Stimulated activated CD4-positive, alpha-beta T cell treated with anti-CD3 and anti-CD28 coated beads, Interleukin-15, amount 100 ng/mL, for 24 hours (primary cell): ENCODE results near the gene TBL1XR1.

Source experiments
- DNase-seq: peaks from one replicate; pipeline ENCODE4 v3.0.0-alpha.2; 2020

Gene TBL1XR1

DNA sequence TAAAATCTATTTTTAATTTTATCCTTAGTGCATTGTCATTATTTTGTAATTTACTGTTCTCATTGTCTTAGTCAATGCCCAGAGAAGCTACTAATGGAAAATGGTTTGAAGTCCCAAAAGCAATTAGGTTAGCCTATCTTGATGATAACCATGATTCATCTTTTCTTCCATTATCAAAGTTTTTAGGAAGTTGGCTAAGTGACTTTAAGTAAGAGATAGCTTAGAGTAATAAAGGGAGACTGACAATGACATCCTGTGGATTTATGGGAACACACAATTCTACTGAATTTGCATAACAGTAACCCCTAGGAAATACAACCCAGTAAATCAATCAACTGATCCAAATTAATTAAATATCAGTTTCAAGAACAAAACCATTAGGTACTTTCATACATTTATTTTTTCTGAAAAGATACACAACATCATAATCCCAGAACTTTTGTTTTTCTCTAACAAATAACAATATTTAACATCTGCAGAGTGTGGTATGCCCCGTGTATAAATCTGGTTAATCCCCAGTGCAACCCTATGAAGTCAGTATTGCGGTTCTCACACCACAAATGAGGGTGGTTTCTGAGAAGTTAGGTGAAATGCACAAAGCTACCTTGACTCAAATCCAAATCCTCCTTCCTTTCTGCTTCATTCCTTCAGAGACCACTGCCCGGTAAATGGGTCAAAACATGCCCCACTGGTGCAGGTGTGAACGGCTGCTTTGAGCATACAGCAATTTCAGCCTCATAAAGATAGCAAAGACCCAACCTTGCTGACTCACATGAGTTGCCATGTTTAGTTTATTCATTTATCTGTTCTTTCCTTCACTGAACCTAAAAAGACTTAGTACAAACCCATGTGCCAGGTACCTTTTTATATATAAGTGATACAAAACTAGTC lies 202.1 kb downstream of the TBL1XR1 start:
- DNase-seq, result no peak

DNA sequence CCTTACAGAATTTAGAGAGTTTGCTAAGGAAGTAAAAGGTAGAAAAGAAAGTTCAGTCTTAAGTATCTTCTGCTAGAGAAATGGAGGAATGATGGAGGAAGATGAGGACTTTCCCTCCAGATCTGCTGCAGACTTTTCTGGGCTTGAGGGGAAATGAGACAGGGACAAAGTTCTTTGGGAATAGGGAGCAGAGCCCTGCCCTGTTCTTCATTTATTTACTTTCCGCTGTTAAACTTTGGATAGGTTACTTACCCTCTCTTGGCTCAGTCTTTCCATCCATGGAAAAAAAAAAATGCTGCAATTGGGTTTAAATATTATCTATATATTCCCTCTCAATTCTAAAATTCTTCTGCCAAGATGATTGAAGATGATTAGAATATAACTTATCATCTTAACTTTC lies 202.9 kb downstream of the TBL1XR1 start:
- no peak for DNase-seq

DNA sequence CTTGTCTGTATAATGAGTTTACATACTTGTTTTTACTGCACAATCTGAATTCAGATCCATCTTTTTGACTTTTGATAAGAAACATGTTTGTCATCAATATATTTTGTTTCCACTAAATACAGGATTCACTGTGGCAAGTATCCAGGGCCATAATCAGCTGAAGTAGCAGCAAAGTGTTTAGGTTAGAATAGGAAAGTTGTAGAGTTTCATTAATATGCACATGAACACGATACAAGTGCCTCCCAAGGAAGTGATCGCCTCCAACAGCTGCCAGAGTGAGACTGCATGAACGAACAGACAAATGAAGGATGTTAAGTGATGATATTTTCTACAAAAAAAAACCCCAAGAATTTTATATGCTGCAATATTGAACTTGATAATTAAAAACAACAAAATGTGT lies 204.3 kb downstream of the TBL1XR1 start:
- no peak for DNase-seq

DNA sequence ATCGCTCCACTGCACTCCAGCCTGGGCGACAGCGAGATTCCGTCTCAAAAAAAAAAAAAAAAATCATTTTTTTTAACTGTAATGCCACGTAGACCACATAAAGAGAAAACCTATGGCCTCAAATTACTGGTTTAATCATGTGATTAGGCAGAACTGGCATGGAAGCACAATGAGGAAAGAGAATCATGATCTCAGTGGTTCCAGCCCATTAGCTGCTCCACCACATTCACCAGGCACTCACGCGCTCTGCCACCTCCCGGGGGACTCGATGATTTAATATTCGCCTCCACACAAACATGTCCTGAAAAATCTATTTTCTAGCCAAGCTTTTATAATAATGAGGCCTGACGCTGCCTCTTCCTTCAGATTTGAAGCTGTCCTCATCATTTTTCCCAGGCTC lies 204.7 kb downstream of the TBL1XR1 start:
- DNase-seq, result no peak

- DNase-seq, result no peak
These were observed 208.5 kb downstream of the TBL1XR1 start for GRCh38 chr3:176988795-176989194.

DNA sequence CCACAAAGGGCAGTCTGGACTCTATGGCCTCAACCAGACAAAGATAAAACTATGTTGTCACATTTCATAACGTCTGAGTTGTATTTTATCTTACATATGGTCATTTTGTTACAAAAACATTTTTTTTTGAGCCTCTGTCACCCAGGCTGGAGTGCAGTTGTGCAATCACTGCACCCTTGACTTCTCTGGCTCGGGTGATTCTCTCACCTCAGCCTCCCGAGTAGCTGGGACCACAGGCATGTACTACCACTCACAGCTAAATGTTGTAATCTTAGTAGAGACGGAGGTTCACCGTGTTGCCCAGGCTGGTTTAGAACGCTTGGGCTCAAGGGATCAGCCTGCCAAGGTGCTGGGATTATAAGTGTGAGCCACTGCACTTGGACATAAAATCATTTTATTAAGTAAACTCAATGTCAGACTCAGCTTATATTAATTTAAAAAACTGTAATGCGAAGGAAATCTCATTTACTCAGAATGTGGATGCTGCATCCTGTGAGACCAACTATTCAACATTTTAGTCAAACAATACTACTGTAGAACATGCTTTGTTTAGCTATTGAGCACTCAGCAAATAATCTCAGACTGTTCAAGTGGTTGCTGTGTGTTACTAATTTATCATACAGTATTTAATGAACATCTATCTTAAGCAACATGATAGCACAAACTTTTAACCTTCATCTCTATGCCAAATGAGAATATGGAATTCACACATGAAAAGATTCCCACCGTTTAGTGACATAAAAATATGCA lies 209.2 kb downstream of the TBL1XR1 start:
- DNase-seq, result no peak

- no peak for DNase-seq
These were observed 218.8 kb downstream of the TBL1XR1 start for GRCh38 chr3:176978441-176978840.

- DNase-seq, result no peak
These were observed 220.0 kb downstream of the TBL1XR1 start for GRCh38 chr3:176977331-176977730.

- no peak for DNase-seq
These were observed 220.7 kb downstream of the TBL1XR1 start for GRCh38 chr3:176976586-176976985.

GRCh38 chr3:176974279-176974678 lies 223.0 kb downstream of the TBL1XR1 start:
- DNase-seq, result no peak

DNA sequence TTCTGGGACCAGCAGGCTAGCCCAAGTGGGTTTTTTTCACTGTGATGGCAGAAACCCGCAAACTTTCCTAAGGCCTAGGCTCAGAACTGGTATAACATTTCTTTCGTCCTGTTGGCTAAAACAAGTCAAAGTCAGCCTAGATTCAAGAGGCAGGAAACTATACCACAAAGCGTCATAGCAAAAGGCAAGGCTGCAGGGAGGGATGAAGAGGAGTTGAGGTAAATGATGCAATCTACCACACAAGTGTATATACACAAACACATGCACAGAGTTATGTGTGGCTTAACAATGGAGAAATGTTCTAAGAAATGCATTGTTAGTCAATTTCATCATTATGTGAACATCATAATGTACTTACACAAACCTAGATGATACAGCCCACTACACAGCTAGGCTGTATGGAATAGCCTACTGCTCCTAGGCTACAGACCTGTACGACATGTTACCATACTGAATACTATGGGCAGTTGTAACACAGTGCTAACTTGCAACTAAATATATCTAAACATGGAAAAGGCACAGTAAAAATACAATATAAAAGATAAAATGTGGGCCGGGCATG lies 225.6 kb downstream of the TBL1XR1 start:
- no peak for DNase-seq

GRCh38 chr3:176970770-176971169 lies 226.5 kb downstream of the TBL1XR1 start:
- DNase-seq, result no peak

DNA sequence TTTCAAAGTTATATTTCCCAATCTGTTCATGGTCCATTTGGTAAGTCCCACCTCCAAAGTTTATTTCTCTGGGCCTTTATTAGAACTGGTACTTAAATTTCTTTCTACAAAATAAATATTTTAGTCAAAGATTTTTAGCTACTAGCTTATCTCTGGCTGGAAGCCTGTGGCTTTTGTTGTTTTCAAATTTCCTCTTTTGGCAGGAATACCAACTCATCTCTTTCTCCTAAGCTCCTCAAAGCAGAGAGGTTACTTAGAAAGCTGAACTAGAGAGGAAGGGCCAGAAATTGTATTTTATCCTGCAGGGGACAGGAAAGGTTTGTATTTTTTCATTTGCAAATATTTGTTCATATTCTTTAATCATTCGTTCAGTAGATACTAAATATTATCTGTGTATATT lies 227.8 kb downstream of the TBL1XR1 start:
- no peak for DNase-seq
